A549 (cell line): ENCODE measurements around the gene DUOX1. TPM values are rescaled to one million over a fixed set of nuclear protein-coding genes. Genes with fewer than 3 reads are reported as not detected.

Experiments
- ATAC-seq, 2 experiments: fragments of 200-7000 bp in 1 of 2; fragments of >200 bp in 1 of 2; cut with Nextera tagmentation in 1 of 2; cut with Tn5 transposase in 1 of 2; 3 replicates each; pipeline versions ENCODE4 v1.8.0 to v1.9.1; 2018 to 2020; ENCODE audit warnings: mild to moderate bottlenecking in 1 of 2, moderate library complexity in 1 of 2
- CTCF ChIA-PET: fragments of 300-600 bp; sonication (Branson Sonifier 250); formaldehyde crosslinking; extraction: SDS; loops from one replicate; lab custom pipeline; 2021; ENCODE audit warnings: antibody characterized with exemption, inconsistent platforms; lab: Yijun Ruan, JAX
- POLR2A ChIA-PET: fragments of 350-600 bp; formaldehyde crosslinking; extraction: SDS; loops from one replicate; lab custom pipeline; 2021; ENCODE audit warnings: antibody characterized with exemption, inconsistent platforms; lab: Yijun Ruan, JAX
- DNase-seq, 2 experiments: peaks; one replicate each; pipeline versions ENCODE4 v3.0.0 to v3.0.0-alpha.2; 2011 to 2016; ENCODE audit warnings: low read depth in 1 of 2, low spot score in 1 of 2
- FAIRE-seq: peaks from 2 replicates; lab custom pipeline; 2011; peaks lifted over from hg19 to GRCh38; lab: Jason Lieb, UNC
- H3K27ac ChIP-seq, 2 experiments: fragments of >200 bp; sonication (Bioruptor Twin); formaldehyde crosslinking; 3 replicates each; pipeline ENCODE4 v1.5.1; 2016 to 2017
- H3K4me1 ChIP-seq: fragments of >200 bp; sonication (Bioruptor Twin); formaldehyde crosslinking; 3 replicates; pipeline ENCODE4 v1.6.1; 2016
- H3K4me2 ChIP-seq: fragments of >200 bp; sonication (Bioruptor Twin); formaldehyde crosslinking; 3 replicates; pipeline ENCODE4 v1.6.1; 2016
- H3K4me3 ChIP-seq: fragments of >200 bp; sonication (Bioruptor Twin); formaldehyde crosslinking; 3 replicates; pipeline ENCODE4 v1.5.1; 2016
- H3K9me3 ChIP-seq: fragments of >200 bp; sonication (Bioruptor Twin); formaldehyde crosslinking; 3 replicates; pipeline ENCODE4 v1.6.1; 2016
- ATOH8 ChIP-seq: fragments of 250-450 bp; sonication (Bioruptor Pico); IDR thresholded peaks from 2 replicates; pipeline ENCODE4 v1.5.0; 2020; ENCODE audit warnings: low read depth, mild to moderate bottlenecking, moderate library complexity
- BCL3 ChIP-seq: fragments of >200 bp; sonication (Bioruptor Twin); formaldehyde crosslinking; IDR thresholded peaks from 3 replicates; pipeline ENCODE4 v1.6.1; 2016
- BHLHE40 ChIP-seq: IDR thresholded peaks from 2 replicates; pipeline ENCODE4 v1.6.1; 2012; ENCODE audit warnings: low read depth, low read length, inconsistent platforms
- CEBPB ChIP-seq, 2 experiments: fragments of >200 bp in 1 of 2; sonication (Bioruptor Twin) in 1 of 2; formaldehyde crosslinking in 1 of 2; IDR thresholded peaks; 2 replicates each; pipeline ENCODE4 v1.6.1; 2012 to 2016
- CHD4 ChIP-seq: fragments of 200-600 bp; sonication (generic); IDR thresholded peaks from 2 replicates; pipeline ENCODE4 v1.6.1; 2016; ENCODE audit warnings: antibody characterized with exemption, mild to moderate bottlenecking, borderline replicate concordance
- EHMT2 ChIP-seq: fragments of 200-600 bp; sonication (generic); IDR thresholded peaks from 2 replicates; pipeline ENCODE4 v1.6.1; 2016; ENCODE audit warnings: antibody characterized with exemption, low read depth, mild to moderate bottlenecking, moderate library complexity
- FOSL2 ChIP-seq, 2 experiments: fragments of 450-650 bp in 1 of 2; fragments of >200 bp in 1 of 2; sonication (Bioruptor Twin) in 1 of 2; formaldehyde crosslinking; IDR thresholded peaks; 2 replicates each; pipeline versions ENCODE4 v1.5.0 to v1.6.1; 2016 to 2020; ENCODE audit warnings: mild to moderate bottlenecking in 1 of 2, moderate library complexity in 1 of 2
- FOXS1 ChIP-seq: fragments of 250-450 bp; sonication (Bioruptor Pico); IDR thresholded peaks from 2 replicates; pipeline ENCODE4 v1.5.0; 2020; ENCODE audit warnings: mild to moderate bottlenecking, moderate library complexity
- HEYL ChIP-seq: fragments of 250-450 bp; sonication (Bioruptor Pico); IDR thresholded peaks from 2 replicates; pipeline ENCODE4 v1.8.0; 2021; ENCODE audit warnings: mild to moderate bottlenecking, moderate library complexity
- KDM1A ChIP-seq: fragments of 200-600 bp; sonication (generic); IDR thresholded peaks from 2 replicates; pipeline ENCODE4 v1.6.1; 2016; ENCODE audit warnings: low read depth, mild to moderate bottlenecking
- MYC ChIP-seq: IDR thresholded peaks from 2 replicates; pipeline ENCODE4 v1.6.1; 2012; ENCODE audit warnings: mild to moderate bottlenecking, inconsistent platforms, low read length, improper control_type of control experiment, borderline replicate concordance
- NPAS2 ChIP-seq: fragments of 250-450 bp; sonication (Bioruptor Pico); IDR thresholded peaks from 2 replicates; pipeline ENCODE4 v1.8.0; 2022; ENCODE audit warnings: mild to moderate bottlenecking, moderate library complexity, borderline replicate concordance
- NR3C1 ChIP-seq: fragments of >200 bp; sonication (Bioruptor Twin); formaldehyde crosslinking; IDR thresholded peaks from 3 replicates; pipeline ENCODE4 v1.6.1; 2017
- RAD21 ChIP-seq, 2 experiments: fragments of >200 bp in 1 of 2; sonication (Bioruptor Twin) in 1 of 2; formaldehyde crosslinking in 1 of 2; IDR thresholded peaks in 1 of 2; conservative IDR thresholded peaks in 1 of 2; 2 replicates in 1 of 2; 3 replicates in 1 of 2; pipeline ENCODE4 v1.6.1; 2012 to 2018; ENCODE audit warnings: inconsistent platforms in 1 of 2
- REST ChIP-seq: fragments of 200-600 bp; sonication (generic); IDR thresholded peaks from 2 replicates; pipeline ENCODE4 v1.6.1; 2016; ENCODE audit warnings: antibody characterized with exemption, mild to moderate bottlenecking, moderate library complexity
- RFX5 ChIP-seq: fragments of 450-650 bp; IDR thresholded peaks from 2 replicates; pipeline ENCODE4 v1.7.1; 2014; ENCODE audit warnings: antibody characterized with exemption, mild to moderate bottlenecking, moderate library complexity
- SMC3 ChIP-seq: fragments of >200 bp; sonication (Bioruptor Twin); formaldehyde crosslinking; IDR thresholded peaks from 3 replicates; pipeline ENCODE4 v1.6.1; 2018; ENCODE audit warnings: inconsistent platforms
- ZC3H11A ChIP-seq: fragments of 450-650 bp; IDR thresholded peaks from 2 replicates; pipeline ENCODE4 v1.6.1; 2014; ENCODE audit warnings: antibody characterized with exemption, mild to moderate bottlenecking
- ZFP36 ChIP-seq: fragments of 450-650 bp; IDR thresholded peaks from 2 replicates; pipeline ENCODE4 v1.6.1; 2014; ENCODE audit warnings: borderline replicate concordance; ENCODE audit not compliant: partially characterized antibody
- WGBS: methylation state at CpG from one replicate; pipeline ENCODE4 v1.1.6; 2017; ENCODE audit errors: missing lambda C conversion rate; 5-methylcytosine and 5-hydroxymethylcytosine counted together
- polyA plus RNA-seq, 4 experiments: library from polyadenylated mRNA; depleted of rRNA in 3 of 4; stranded (reverse); fragments of >200 nt; fragmentation: RNase III in 1 of 4; extraction: RNeasy Plus Mini Kit Qiagen cat#74134 plus additional on column Dnase treatment in 1 of 4; gene quantifications; 2 replicates in 3 of 4; 3 replicates in 1 of 4; pipeline ENCODE4 v1.2.3, GENCODE V29; 2011 to 2017

Gene DUOX1
- polyA plus RNA-seq, 2 of the 4 experiments (the other 2 are of a cell fraction): not detected

GRCh38 chr15:45091576-45091975, 38.2 kb upstream of the DUOX1 start:
- H3K4me1 ChIP-seq: peaks cover 4% of the 10 kb centered on the region; the same call in 1 of the 3 replicates
- DNase-seq (no peak), FAIRE-seq (no peak), ATAC-seq (no peak; a peak in 1 of 6 replicates)
- H3K9me3 ChIP-seq: no peaks in the 10 kb centered on the region
- TF ChIP-seq BHLHE40: no peak
- TF ChIP-seq MYC: no peak
- TF ChIP-seq KDM1A: no peak
- no peak for TF ChIP-seq REST
- no peak for TF ChIP-seq CHD4
- no peak for TF ChIP-seq SMC3
- TF ChIP-seq BCL3: no peak
- no peak for TF ChIP-seq RFX5
- TF ChIP-seq EHMT2: no peak
- TF ChIP-seq ZFP36: no peak
- TF ChIP-seq HEYL: no peak
- no peak for TF ChIP-seq FOXS1 (CRISPR knock-in tag)
- no peak for TF ChIP-seq FOSL2 (IDR thresholded peaks at IDR 0.05)
- no peak for TF ChIP-seq FOSL2 (CRISPR knock-in tag; IDR thresholded peaks at IDR 0.05)
- no peak for TF ChIP-seq CEBPB (IDR thresholded peaks at IDR 0.05)
- TF ChIP-seq NR3C1: no peak
- no peak for TF ChIP-seq NPAS2 (CRISPR knock-in tag)
- no peak for TF ChIP-seq ZC3H11A
- H3K27ac ChIP-seq: no peak overlapping the region
- CTCF ChIA-PET: no interaction called here
- peak overlapping the region; percentile 30; the same call in 1 of the 3 replicates for H3K4me2 ChIP-seq
- POLR2A ChIA-PET: no interaction called here
- H3K4me3 ChIP-seq: no peak overlapping the region
- 36% methylated on average over 2 of the region's 2 CpGs for WGBS

- peaks cover 4% of the 10 kb centered on the region; the same call in 1 of the 3 replicates for H3K4me1 ChIP-seq
- no peaks in the 10 kb centered on the region for H3K9me3 ChIP-seq
- TF ChIP-seq ATOH8: no peak
- TF ChIP-seq RAD21 (conservative IDR thresholded peaks at IDR 0.05 in 1 of 2, IDR thresholded peaks at IDR 0.05 in 1 of 2): no peak
- ChIA-PET POLR2A (no interaction called here), CTCF (interaction anchor here (1.1 kb wide), 1 partner anchor 25 kb away, joined by 3 read pairs; no protein-coding TSS in a partner anchor)
- no peak for ATAC-seq
- WGBS: 53% methylated on average over 4 of the region's 4 CpGs
- H3K4me3 ChIP-seq: no peak overlapping the region
- DNase-seq: no peak
- H3K4me2 ChIP-seq: no peak overlapping the region
- H3K27ac ChIP-seq: no peak overlapping the region
- FAIRE-seq: no peak
Observed at GRCh38 chr15:45093013-45093412, 36.8 kb upstream of the DUOX1 start.
